Measurements from ENCODE around the gene CSNK1A1.
"Not testable (repeated sequence)": the region's sequence is repeated elsewhere in the genome, so short reads cannot be mapped to it uniquely, and the experiment has no call there.

The CSNK1A1 gene

GRCh38 chr5:149551227-149552037 is at the start of gene CSNK1A1:
CSNK1A1 (minus strand) TSS chr5:149551439; CDS start chr5:149550964, 475 bp downstream.
- peak; percentile 96 for DNase-seq

- no peak for DNase-seq
These were observed 49.7 kb upstream of the CSNK1A1 start for GRCh38 chr5:149600932-149601331.

GRCh38 chr5:149599375-149599774 is 48.1 kb upstream of the CSNK1A1 start:
- no peak for DNase-seq

GRCh38 chr5:149598966-149599365 is 47.7 kb upstream of the CSNK1A1 start:
- no peak for DNase-seq

GRCh38 chr5:149598234-149598633 is 47.0 kb upstream of the CSNK1A1 start:
- DNase-seq, result not testable (repeated sequence)

GRCh38 chr5:149597618-149598017 is 46.4 kb upstream of the CSNK1A1 start:
- no peak for DNase-seq

- DNase-seq, result no peak
These were observed 45.5 kb upstream of the CSNK1A1 start for GRCh38 chr5:149596712-149597111.

GRCh38 chr5:149595105-149595504 is 43.9 kb upstream of the CSNK1A1 start:
- DNase-seq, result not testable (repeated sequence)

- DNase-seq, result no peak
These were observed 43.1 kb upstream of the CSNK1A1 start for GRCh38 chr5:149594206-149594895.

- no peak for DNase-seq
These were observed 42.1 kb upstream of the CSNK1A1 start for GRCh38 chr5:149593370-149593769.

GRCh38 chr5:149588936-149589335 is 37.7 kb upstream of the CSNK1A1 start:
- DNase-seq, result no peak

- no peak for DNase-seq
These were observed 35.6 kb upstream of the CSNK1A1 start for GRCh38 chr5:149586708-149587318.

- no peak for DNase-seq
These were observed 34.7 kb upstream of the CSNK1A1 start for GRCh38 chr5:149585910-149586309.

- no peak for DNase-seq
These were observed 32.9 kb upstream of the CSNK1A1 start for GRCh38 chr5:149584121-149584520.

GRCh38 chr5:149583394-149583793 is 32.2 kb upstream of the CSNK1A1 start:
- no peak for DNase-seq

GRCh38 chr5:149581931-149582768 is 30.9 kb upstream of the CSNK1A1 start:
- DNase-seq, result no peak

GRCh38 chr5:149581192-149581861 is 30.1 kb upstream of the CSNK1A1 start, which contains the start of gene ARHGEF37:
ARHGEF37 (plus strand) TSS chr5:149581498; CDS start chr5:149597770, 16,272 bp downstream.
- peak; percentile 10 for DNase-seq

- DNase-seq, result no peak
These were observed 29.6 kb upstream of the CSNK1A1 start for GRCh38 chr5:149580808-149581191.

GRCh38 chr5:149578896-149579295 is 27.7 kb upstream of the CSNK1A1 start:
- DNase-seq, result no peak

- DNase-seq, result no peak
These were observed 24.8 kb upstream of the CSNK1A1 start for GRCh38 chr5:149576021-149576420.

GRCh38 chr5:149575131-149575530 is 23.9 kb upstream of the CSNK1A1 start:
- no peak for DNase-seq

GRCh38 chr5:149572576-149573231 is 21.5 kb upstream of the CSNK1A1 start:
- no peak for DNase-seq

Measured in NCI-H1436 (cell line).